H9 (cell line): Measurements from ENCODE around the gene GATA2. TPM values are rescaled to one million over a fixed set of nuclear protein-coding genes. Genes with fewer than 3 reads are reported as not detected.

Experiments
- DNase-seq: peaks from one replicate; pipeline ENCODE4 v3.0.0-alpha.2; 2017
- H2AFZ ChIP-seq: one replicate; pipeline ENCODE4 v1.6.1; 2013; ENCODE audit warnings: mild to moderate bottlenecking, low read length, control low read depth, moderate library complexity
- H2AK5ac ChIP-seq: 2 replicates; pipeline ENCODE4 v1.6.1; 2013; ENCODE audit warnings: low read length, control low read depth, mixed read lengths; ENCODE audit not compliant: insufficient read length
- H2BK120ac ChIP-seq: one replicate; pipeline ENCODE4 v1.6.1; 2013; ENCODE audit warnings: low read depth, mild to moderate bottlenecking, low read length, control low read depth, inconsistent platforms; ENCODE audit not compliant: poor library complexity, severe bottlenecking
- H2BK12ac ChIP-seq: 2 replicates; pipeline ENCODE4 v1.6.1; 2013; ENCODE audit warnings: low read length, control low read depth, mixed read lengths, low read depth; ENCODE audit not compliant: insufficient read length
- H2BK15ac ChIP-seq: 2 replicates; pipeline ENCODE4 v1.6.1; 2013; ENCODE audit warnings: low read depth, low read length, control low read depth
- H2BK20ac ChIP-seq: one replicate; pipeline ENCODE4 v1.6.1; 2013; ENCODE audit warnings: low read depth, mild to moderate bottlenecking, low read length, control low read depth, inconsistent platforms; ENCODE audit not compliant: poor library complexity, severe bottlenecking
- H2BK5ac ChIP-seq: 2 replicates; pipeline ENCODE4 v1.6.1; 2013; ENCODE audit warnings: low read length, control low read depth, mixed read lengths; ENCODE audit not compliant: insufficient read length
- H3K14ac ChIP-seq: 2 replicates; pipeline ENCODE4 v1.6.1; 2013; ENCODE audit warnings: low read length, control low read depth; ENCODE audit not compliant: insufficient read depth
- H3K18ac ChIP-seq: 2 replicates; pipeline ENCODE4 v1.6.1; 2013; ENCODE audit warnings: low read depth, mild to moderate bottlenecking, mixed read lengths, low read length, control low read depth; ENCODE audit not compliant: insufficient read length
- H3K23ac ChIP-seq: 2 replicates; pipeline ENCODE4 v1.6.1; 2013; ENCODE audit warnings: low read length, control low read depth, mixed read lengths, low read depth; ENCODE audit not compliant: insufficient read length
- H3K23me2 ChIP-seq: 2 replicates; pipeline ENCODE4 v1.6.1; 2013; ENCODE audit warnings: low read depth, mild to moderate bottlenecking, mixed read lengths, low read length, control low read depth; ENCODE audit not compliant: insufficient read length, poor library complexity, severe bottlenecking
- H3K27ac ChIP-seq: 2 replicates; pipeline ENCODE4 v1.5.1; 2013; ENCODE audit warnings: low read length, control low read depth, mixed read lengths, low read depth; ENCODE audit not compliant: insufficient read length
- H3K27me3 ChIP-seq: 2 replicates; pipeline ENCODE4 v1.6.1; 2013; ENCODE audit warnings: low read length, control low read depth, inconsistent platforms; ENCODE audit not compliant: insufficient read depth
- H3K4ac ChIP-seq: 2 replicates; pipeline ENCODE4 v1.6.1; 2013; ENCODE audit warnings: low read depth, mild to moderate bottlenecking, control low read depth, inconsistent platforms, low read length, moderate library complexity
- H3K4me1 ChIP-seq: 2 replicates; pipeline ENCODE4 v1.6.1; 2013; ENCODE audit warnings: low read length, control low read depth, inconsistent platforms; ENCODE audit not compliant: insufficient read depth
- H3K4me2 ChIP-seq: 2 replicates; pipeline ENCODE4 v1.6.1; 2013; ENCODE audit warnings: low read length, control low read depth, mixed read lengths; ENCODE audit not compliant: insufficient read length, insufficient read depth
- H3K56ac ChIP-seq: 2 replicates; pipeline ENCODE4 v1.6.1; 2013; ENCODE audit warnings: low read depth, mild to moderate bottlenecking, mixed read lengths, low read length, control low read depth; ENCODE audit not compliant: insufficient read length
- H3K79me1 ChIP-seq: 2 replicates; pipeline ENCODE4 v1.6.1; 2013; ENCODE audit warnings: low read depth, mild to moderate bottlenecking, moderate library complexity, low read length, control low read depth, inconsistent platforms; ENCODE audit not compliant: insufficient read depth, poor library complexity, severe bottlenecking
- H3K79me2 ChIP-seq: 2 replicates; pipeline ENCODE4 v1.6.1; 2013; ENCODE audit warnings: low read length, control low read depth, inconsistent platforms; ENCODE audit not compliant: insufficient read depth
- H3K9ac ChIP-seq: 2 replicates; pipeline ENCODE4 v1.6.1; 2013; ENCODE audit warnings: low read length, control low read depth, mixed read lengths; ENCODE audit not compliant: insufficient read length; ENCODE audit errors: extremely low read depth
- H3K9me3 ChIP-seq: one replicate; pipeline ENCODE4 v1.6.1; 2013; ENCODE audit warnings: low read depth, low read length, inconsistent platforms; ENCODE audit not compliant: control insufficient read depth
- H3T11ph ChIP-seq: one replicate; pipeline ENCODE4 v1.6.1; 2013; ENCODE audit warnings: mild to moderate bottlenecking, low read length, control low read depth, inconsistent platforms
- H4K20me1 ChIP-seq: one replicate; pipeline ENCODE4 v1.6.1; 2013; ENCODE audit not compliant: control insufficient read depth, insufficient read length, insufficient read depth
- H4K5ac ChIP-seq: 2 replicates; pipeline ENCODE4 v1.6.1; 2013; ENCODE audit warnings: low read depth, mild to moderate bottlenecking, mixed read lengths, low read length, control low read depth; ENCODE audit not compliant: insufficient read length
- H4K8ac ChIP-seq: replicated peaks from 2 replicates; pipeline ENCODE4 v1.6.1; 2013; ENCODE audit warnings: low read length, control low read depth, mixed read lengths, low read depth; ENCODE audit not compliant: insufficient read length
- H4K91ac ChIP-seq: 2 replicates; pipeline ENCODE4 v1.6.1; 2013; ENCODE audit warnings: low read depth, mild to moderate bottlenecking, moderate library complexity, mixed read lengths, low read length, control low read depth; ENCODE audit not compliant: insufficient read length
- H3K27ac Mint-ChIP-seq, 3 experiments: 2 replicates in 2 of 3; 3 replicates in 1 of 3; pipeline ENCODE4 v1.8.0; 2020 to 2021; ENCODE audit warnings: mixed read lengths in 3 of 3, mild to moderate bottlenecking in 1 of 3, moderate library complexity in 1 of 3
- H3K27me3 Mint-ChIP-seq: 2 replicates; pipeline ENCODE4 v1.8.0; 2021; ENCODE audit warnings: low read depth, mild to moderate bottlenecking, moderate library complexity, mixed read lengths
- H3K36me3 Mint-ChIP-seq, 3 experiments: 2 replicates in 2 of 3; 3 replicates in 1 of 3; pipeline ENCODE4 v1.8.0; 2020 to 2021; ENCODE audit warnings: low read depth in 3 of 3, mixed read lengths in 3 of 3; ENCODE audit not compliant: insufficient read depth in 1 of 3
- H3K4me1 Mint-ChIP-seq, 2 experiments: 2 replicates each; pipeline ENCODE4 v1.8.0; 2020; ENCODE audit warnings: mixed read lengths in 2 of 2
- H3K4me3 Mint-ChIP-seq, 2 experiments: 2 replicates in 1 of 2; 3 replicates in 1 of 2; pipeline ENCODE4 v1.8.0; 2020 to 2021; ENCODE audit warnings: mild to moderate bottlenecking in 2 of 2, mixed read lengths in 2 of 2, moderate library complexity in 1 of 2
- H3K9me3 Mint-ChIP-seq, 2 experiments: 2 replicates in 1 of 2; 3 replicates in 1 of 2; pipeline ENCODE4 v1.8.0; 2020; ENCODE audit warnings: mild to moderate bottlenecking in 2 of 2, mixed read lengths in 2 of 2, moderate library complexity in 1 of 2
- CTCF ChIP-seq: fragments of 200-600 bp; sonication (generic); conservative IDR thresholded peaks from 3 replicates; pipeline ENCODE4 v1.8.0; 2021; ENCODE audit warnings: antibody characterized with exemption, mild to moderate bottlenecking
- WGBS: extraction: QIAGEN DNeasy Blood & Tissue Kit; methylation state at CpG from one replicate; pipeline ENCODE4 v1.1.7; 2013; ENCODE audit warnings: missing lambda C conversion rate, low lambda C conversion rate, mixed read lengths; ENCODE audit not compliant: insufficient read length; ENCODE audit errors: extremely low coverage; 5-methylcytosine and 5-hydroxymethylcytosine counted together
- total RNA-seq: library from RNA; stranded (reverse); gene quantifications from 2 replicates; pipeline ENCODE4 v1.2.1, GENCODE V29; 2021

Gene GATA2
- total RNA-seq, 1 experiment from 2014 or later = 1.9 TPM

- peaks cover 88% of the 10 kb centered on the region for H3K27me3 ChIP-seq
- WGBS = no CpG with 5 or more reads among the region's 75 CpGs
- no peaks in the 10 kb centered on the region for H3K79me2 ChIP-seq
Measured at GRCh38 chr3:128486681-128487537, 6.1 kb downstream of the GATA2 start.

More at GRCh38 chr3:128486681-128487537, 6.1 kb downstream of the GATA2 start:
- Histone ChIP-seq H3K23ac (no peak overlapping the region), H3K9ac (no peak overlapping the region), H2AK5ac (no peak overlapping the region), H2BK20ac (no peak overlapping the region), H3K4ac (no peak overlapping the region), H3K56ac (no peak overlapping the region), H3K14ac (no peak overlapping the region), H3K18ac (no peak overlapping the region), H2BK12ac (no peak overlapping the region), H3K79me1 (no peaks in the 10 kb centered on the region), H4K20me1 (peaks cover 7% of the 10 kb centered on the region), H3K23me2 (peaks cover 25% of the 10 kb centered on the region), H2BK5ac (no peak overlapping the region), H4K5ac (no peak overlapping the region), H4K8ac (no peak overlapping the region), H3T11ph (no peak overlapping the region), H2BK15ac (no peak overlapping the region), H3K27ac (no peak overlapping the region), H4K91ac (no peak overlapping the region), H3K4me1 (peaks cover 2% of the 10 kb centered on the region; the same call in 1 of the 2 replicates), H3K9me3 (no peaks in the 10 kb centered on the region), H3K4me2 (peak overlapping the region; percentile 35), H2AFZ (no peak overlapping the region), H2BK120ac (no peak overlapping the region)
- no peak for TF ChIP-seq CTCF
- Mint-ChIP-seq H3K9me3 (peaks cover 2 to 3% of the 10 kb centered on the region in 2 experiments; a peak in 2 of 5 replicates), H3K4me1 (peaks cover 55 to 73% of the 10 kb centered on the region in 2 experiments), H3K36me3 (no peaks in the 10 kb centered on the region; a peak in 1 of 7 replicates), H3K4me3 (peak overlapping the region; percentile 58 to 81), H3K27ac (no peak overlapping the region), H3K27me3 (peaks cover 99% of the 10 kb centered on the region)
- peak; percentile 61 for DNase-seq
